ENCODE results near the gene NEDD4L. TPM values are rescaled to one million over a fixed set of nuclear protein-coding genes. Genes with fewer than 3 reads are reported as not detected.

NEDD4L gene
- polyA plus RNA-seq, 1 experiment, result 14.1 TPM

- ChIA-PET POLR2A (no interaction called here), CTCF (no interaction called here)
- H3K27me3 ChIP-seq (ENCODE audit: control insufficient read depth, insufficient read depth, low read length), result no peaks in the 10 kb centered on the region
- no peak overlapping the region for H3K4me3 ChIP-seq (ENCODE audit: low read depth, low read length)
- DNase-seq (ENCODE audit: low read depth), result no peak
- no peaks in the 10 kb centered on the region for H3K36me3 ChIP-seq (ENCODE audit: control insufficient read depth, insufficient read depth, low read length)
- TF ChIP-seq CTCF (IDR thresholded peaks at IDR 0.05; ENCODE audit: insufficient read depth, low read depth, low read length), result no peak
These were observed 108.2 kb downstream of the NEDD4L start for GRCh38 chr18:58152216-58152615.

DNA sequence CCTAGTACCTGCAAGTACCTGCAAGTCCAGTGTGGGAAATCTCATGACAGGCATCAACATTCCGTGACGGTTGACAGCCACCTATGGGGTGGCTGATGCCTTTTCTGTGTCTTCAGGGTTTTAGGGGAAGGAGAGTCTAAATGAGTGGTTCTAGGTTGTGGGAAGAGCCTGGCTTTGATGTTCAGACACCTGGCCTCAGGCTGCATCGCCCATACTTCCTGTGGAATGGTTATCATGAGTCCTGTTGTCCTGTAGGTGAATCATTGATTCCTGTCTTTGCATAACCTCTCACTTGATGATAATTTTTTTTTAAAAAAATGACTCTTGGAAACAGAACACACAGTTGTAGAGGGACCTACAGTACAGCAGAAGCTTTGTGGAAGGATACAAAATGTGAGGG, 108.9 kb downstream of the NEDD4L start:
- H3K27me3 ChIP-seq (ENCODE audit: control insufficient read depth, insufficient read depth, low read length), result no peaks in the 10 kb centered on the region
- H3K4me3 ChIP-seq (ENCODE audit: low read depth, low read length), result no peak overlapping the region
- no peak for TF ChIP-seq CTCF (IDR thresholded peaks at IDR 0.05; ENCODE audit: insufficient read depth, low read depth, low read length)
- ChIA-PET CTCF (no interaction called here), POLR2A (no interaction called here)
- DNase-seq (ENCODE audit: low read depth), result no peak
- H3K36me3 ChIP-seq (ENCODE audit: control insufficient read depth, insufficient read depth, low read length), result no peaks in the 10 kb centered on the region

GRCh38 chr18:58156516-58156915, 112.5 kb downstream of the NEDD4L start:
- POLR2A ChIA-PET, result no interaction called here
- DNase-seq (ENCODE audit: low read depth), result no peak
- no peaks in the 10 kb centered on the region; the same call in 1 of the 2 replicates for H3K27me3 ChIP-seq (ENCODE audit: control insufficient read depth, insufficient read depth, low read length)
- no peaks in the 10 kb centered on the region for H3K36me3 ChIP-seq (ENCODE audit: control insufficient read depth, insufficient read depth, low read length)
- no peak for TF ChIP-seq CTCF (IDR thresholded peaks at IDR 0.05; ENCODE audit: insufficient read depth, low read depth, low read length)
- CTCF ChIA-PET, result no interaction called here
- H3K4me3 ChIP-seq (ENCODE audit: low read depth, low read length), result no peak overlapping the region

DNA sequence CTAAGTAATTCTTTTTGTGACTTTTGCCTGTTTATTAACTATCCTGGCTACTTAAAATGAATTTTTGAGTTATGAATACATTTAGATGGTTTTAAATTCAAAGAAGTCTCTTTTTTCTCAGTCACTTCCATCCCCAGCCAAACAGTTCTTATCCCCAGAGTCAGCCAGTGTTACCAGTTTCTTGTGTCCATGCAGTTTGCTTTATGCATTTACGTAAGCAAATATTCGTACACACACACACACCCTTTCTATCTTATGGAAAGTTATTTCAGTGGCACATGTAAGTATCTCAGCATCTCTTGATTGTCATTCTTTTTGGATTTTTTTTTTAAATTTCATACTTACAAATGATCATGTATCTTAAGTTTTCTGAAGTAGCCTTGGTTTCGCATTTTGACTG, 113.2 kb downstream of the NEDD4L start:
- TF ChIP-seq CTCF (IDR thresholded peaks at IDR 0.05; ENCODE audit: insufficient read depth, low read depth, low read length), result no peak
- Histone ChIP-seq H3K27me3 (ENCODE audit: control insufficient read depth, insufficient read depth, low read length) (no peaks in the 10 kb centered on the region; the same call in 1 of the 2 replicates), H3K36me3 (ENCODE audit: control insufficient read depth, insufficient read depth, low read length) (no peaks in the 10 kb centered on the region), H3K4me3 (ENCODE audit: low read depth, low read length) (no peak overlapping the region)
- ChIA-PET POLR2A (no interaction called here), CTCF (interaction anchor here (0.6 kb wide), 1 partner anchor 16 kb away, joined by 3 read pairs; no protein-coding TSS in a partner anchor)
- DNase-seq (ENCODE audit: low read depth), result no peak

- DNase-seq (ENCODE audit: low read depth), result no peak
- Histone ChIP-seq H3K27me3 (ENCODE audit: control insufficient read depth, insufficient read depth, low read length) (no peaks in the 10 kb centered on the region; the same call in 1 of the 2 replicates), H3K36me3 (ENCODE audit: control insufficient read depth, insufficient read depth, low read length) (no peaks in the 10 kb centered on the region), H3K4me3 (ENCODE audit: low read depth, low read length) (no peak overlapping the region)
- ChIA-PET CTCF (no interaction called here), POLR2A (no interaction called here)
- no peak for TF ChIP-seq CTCF (IDR thresholded peaks at IDR 0.05; ENCODE audit: insufficient read depth, low read depth, low read length)
These were observed 114.0 kb downstream of the NEDD4L start for GRCh38 chr18:58158008-58158407.

Data from BJ (cell line).